ENCODE measurements around the gene CRYBG2.
"Not testable (repeated sequence)": the region's sequence is repeated elsewhere in the genome, so short reads cannot be mapped to it uniquely, and the experiment has no call there.

Gene CRYBG2

GRCh38 chr1:26384076-26384475, 30.1 kb upstream of the CRYBG2 start:
- CTCF ChIA-PET, result no interaction called here
- DNase-seq (ENCODE audit: extremely low spot score), result no peak

DNA sequence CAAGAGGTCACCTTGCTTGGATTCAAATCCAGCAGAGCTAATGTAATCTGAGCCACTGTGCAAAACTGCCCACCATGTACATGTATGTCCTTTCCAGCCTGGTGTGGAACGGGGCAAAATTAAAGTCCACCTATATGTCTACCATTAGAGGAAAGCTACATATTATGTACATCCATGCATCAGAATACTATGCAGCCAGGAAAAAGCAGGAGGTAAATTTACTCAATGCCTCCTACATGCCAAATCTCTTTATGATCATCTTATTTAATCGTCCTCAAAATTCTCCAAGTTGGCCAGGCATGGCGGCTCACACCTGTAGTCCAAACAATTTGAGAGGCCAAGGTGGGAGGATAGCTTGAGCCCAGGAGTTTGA, 24.9 kb upstream of the CRYBG2 start:
- no peak for TF ChIP-seq SP1 (IDR thresholded peaks at IDR 0.05)
- no peak for TF ChIP-seq FOXM1 (IDR thresholded peaks at IDR 0.05; ENCODE audit: borderline replicate concordance)
- no peak for TF ChIP-seq LEF1 (IDR thresholded peaks at IDR 0.05; ENCODE audit: borderline replicate concordance)
- TF ChIP-seq FOXK2 (IDR thresholded peaks at IDR 0.05), result no peak
- no peak for TF ChIP-seq NFRKB (IDR thresholded peaks at IDR 0.05)
- TF ChIP-seq ZNF384 (IDR thresholded peaks at IDR 0.05), result no peak
- TF ChIP-seq SUZ12 (IDR thresholded peaks at IDR 0.05), result no peak
- TF ChIP-seq HDGF (IDR thresholded peaks at IDR 0.05; ENCODE audit: borderline replicate concordance), result no peak
- no peak for TF ChIP-seq ARNT (IDR thresholded peaks at IDR 0.05)
- TF ChIP-seq CTBP1 (IDR thresholded peaks at IDR 0.05; ENCODE audit: borderline replicate concordance), result no peak
- TF ChIP-seq L3MBTL2 (conservative IDR thresholded peaks at IDR 0.05), result no peak
- ChIA-PET CTCF (interaction anchor here (2.8 kb wide), 1 partner anchor 15 kb away, joined by 9 read pairs; no protein-coding TSS in a partner anchor), POLR2A (no interaction called here)
- no peak for DNase-seq (ENCODE audit: extremely low spot score)

More at GRCh38 chr1:26384076-26384475, 30.1 kb upstream of the CRYBG2 start:
- POLR2A ChIA-PET, result no interaction called here
- TF ChIP-seq TARDBP (IDR thresholded peaks at IDR 0.05), result no peak
- TF ChIP-seq, protein P1, sequence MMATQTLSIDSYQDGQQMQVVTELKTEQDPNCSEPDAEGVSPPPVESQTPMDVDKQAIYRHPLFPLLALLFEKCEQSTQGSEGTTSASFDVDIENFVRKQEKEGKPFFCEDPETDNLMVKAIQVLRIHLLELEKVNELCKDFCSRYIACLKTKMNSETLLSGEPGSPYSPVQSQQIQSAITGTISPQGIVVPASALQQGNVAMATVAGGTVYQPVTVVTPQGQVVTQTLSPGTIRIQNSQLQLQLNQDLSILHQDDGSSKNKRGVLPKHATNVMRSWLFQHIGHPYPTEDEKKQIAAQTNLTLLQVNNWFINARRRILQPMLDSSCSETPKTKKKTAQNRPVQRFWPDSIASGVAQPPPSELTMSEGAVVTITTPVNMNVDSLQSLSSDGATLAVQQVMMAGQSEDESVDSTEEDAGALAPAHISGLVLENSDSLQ (IDR thresholded peaks at IDR 0.05), result no peak
- TF ChIP-seq LEF1 (IDR thresholded peaks at IDR 0.05; ENCODE audit: borderline replicate concordance), result no peak
- no peak for TF ChIP-seq ELF4 (IDR thresholded peaks at IDR 0.05)
- TF ChIP-seq SUZ12 (IDR thresholded peaks at IDR 0.05), result no peak
- TF ChIP-seq FOXK2 (IDR thresholded peaks at IDR 0.05), result no peak
- no peak for TF ChIP-seq ARNT (IDR thresholded peaks at IDR 0.05)
- no peak for TF ChIP-seq FOXA1 (IDR thresholded peaks at IDR 0.05)
- no peak for TF ChIP-seq HDGF (IDR thresholded peaks at IDR 0.05; ENCODE audit: borderline replicate concordance)
- no peak for TF ChIP-seq FOXM1 (IDR thresholded peaks at IDR 0.05; ENCODE audit: borderline replicate concordance)
- no peak for TF ChIP-seq NFRKB (IDR thresholded peaks at IDR 0.05)
- no peak for TF ChIP-seq L3MBTL2 (conservative IDR thresholded peaks at IDR 0.05)
- TF ChIP-seq ZNF384 (IDR thresholded peaks at IDR 0.05), result no peak
- TF ChIP-seq BHLHE40 (IDR thresholded peaks at IDR 0.05; ENCODE audit: borderline replicate concordance), result no peak
- TF ChIP-seq SP1 (IDR thresholded peaks at IDR 0.05), result no peak
- no peak for TF ChIP-seq CTBP1 (IDR thresholded peaks at IDR 0.05; ENCODE audit: borderline replicate concordance)

- TF ChIP-seq L3MBTL2 (conservative IDR thresholded peaks at IDR 0.05) (no peak), BHLHE40 (IDR thresholded peaks at IDR 0.05; ENCODE audit: borderline replicate concordance) (no peak), HDGF (IDR thresholded peaks at IDR 0.05; ENCODE audit: borderline replicate concordance) (no peak), TARDBP (IDR thresholded peaks at IDR 0.05) (no peak), NFRKB (IDR thresholded peaks at IDR 0.05) (no peak), SP1 (IDR thresholded peaks at IDR 0.05) (no peak), FOXM1 (IDR thresholded peaks at IDR 0.05; ENCODE audit: borderline replicate concordance) (no peak), ELF4 (IDR thresholded peaks at IDR 0.05) (no peak), LEF1 (IDR thresholded peaks at IDR 0.05; ENCODE audit: borderline replicate concordance) (no peak), FOXA1 (IDR thresholded peaks at IDR 0.05) (no peak), CTBP1 (IDR thresholded peaks at IDR 0.05; ENCODE audit: borderline replicate concordance) (no peak), ZNF384 (IDR thresholded peaks at IDR 0.05) (no peak), ARNT (IDR thresholded peaks at IDR 0.05) (no peak), FOXK2 (IDR thresholded peaks at IDR 0.05) (no peak)
- TF ChIP-seq, protein P1 (IDR thresholded peaks at IDR 0.05), result no peak
- DNase-seq (ENCODE audit: extremely low spot score), result no peak
- ChIA-PET CTCF (interaction anchor here (2.8 kb wide), 1 partner anchor 14 kb away, joined by 9 read pairs; no protein-coding TSS in a partner anchor), POLR2A (interaction anchor here (0.7 kb wide), 1 partner anchor 103 kb away, joined by 3 read pairs; no protein-coding TSS in a partner anchor)
Measured at GRCh38 chr1:26378088-26378878, 24.4 kb upstream of the CRYBG2 start.

DNA sequence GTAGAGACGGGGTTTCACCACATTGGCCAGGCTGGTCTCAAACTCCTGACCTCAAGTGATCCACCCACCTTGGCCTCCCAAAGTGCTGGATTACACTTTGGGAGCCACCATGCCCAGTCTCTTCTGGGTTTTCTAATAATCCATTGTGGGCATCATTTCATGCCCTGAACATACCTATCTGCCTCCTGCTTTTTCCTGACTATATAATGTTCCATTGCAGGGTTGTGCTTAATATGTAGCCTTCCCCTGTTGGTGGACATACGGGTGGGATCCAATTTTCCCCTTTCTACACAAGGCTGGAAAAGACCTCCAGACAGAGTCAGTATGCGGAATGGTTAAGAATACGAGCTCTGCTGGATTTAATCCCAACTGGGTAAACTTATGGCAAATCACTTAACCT, 22.1 kb upstream of the CRYBG2 start:
- POLR2A ChIA-PET, result no interaction called here

DNA sequence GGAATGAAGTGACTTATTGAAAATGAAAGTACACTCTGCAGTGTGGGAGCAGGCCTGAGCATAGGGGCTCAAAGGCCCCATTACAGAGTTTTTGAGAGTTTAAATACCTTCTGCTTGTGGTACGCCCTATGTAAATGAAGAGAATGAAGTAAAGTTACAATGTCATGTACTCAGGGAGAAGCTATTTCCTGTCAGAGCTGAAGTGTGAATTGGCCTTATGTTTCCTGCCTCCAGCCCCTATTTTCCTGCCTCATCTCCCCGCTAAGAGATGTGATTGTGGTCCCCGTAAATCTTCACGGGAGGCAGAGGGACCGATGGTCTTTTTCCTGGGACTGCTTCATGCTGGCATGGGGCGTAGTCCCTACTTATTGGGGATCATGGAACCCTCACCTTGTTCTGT, 21.2 kb upstream of the CRYBG2 start:
- TF ChIP-seq LEF1 (IDR thresholded peaks at IDR 0.05; ENCODE audit: borderline replicate concordance), result no peak
- TF ChIP-seq BHLHE40 (IDR thresholded peaks at IDR 0.05; ENCODE audit: borderline replicate concordance), result no peak
- TF ChIP-seq TARDBP (IDR thresholded peaks at IDR 0.05), result no peak
- TF ChIP-seq NFRKB (IDR thresholded peaks at IDR 0.05), result no peak
- TF ChIP-seq ARNT (IDR thresholded peaks at IDR 0.05), result no peak
- TF ChIP-seq, protein P1 (IDR thresholded peaks at IDR 0.05), result no peak
- TF ChIP-seq FOXA1 (IDR thresholded peaks at IDR 0.05), result no peak
- TF ChIP-seq ZNF384 (IDR thresholded peaks at IDR 0.05), result no peak
- TF ChIP-seq FOXM1 (IDR thresholded peaks at IDR 0.05; ENCODE audit: borderline replicate concordance), result no peak
- TF ChIP-seq CTBP1 (IDR thresholded peaks at IDR 0.05; ENCODE audit: borderline replicate concordance), result no peak
- no peak for TF ChIP-seq L3MBTL2 (conservative IDR thresholded peaks at IDR 0.05)
- TF ChIP-seq HDGF (IDR thresholded peaks at IDR 0.05; ENCODE audit: borderline replicate concordance), result no peak
- no peak for TF ChIP-seq ELF4 (IDR thresholded peaks at IDR 0.05)
- no peak for TF ChIP-seq SUZ12 (IDR thresholded peaks at IDR 0.05)
- no peak for TF ChIP-seq FOXK2 (IDR thresholded peaks at IDR 0.05)
- no peak for TF ChIP-seq SP1 (IDR thresholded peaks at IDR 0.05)
- DNase-seq (ENCODE audit: extremely low spot score), result no peak
- ChIA-PET CTCF (interaction anchor here (0.5 to 1.1 kb wide), 2 partner anchors 11 to 15 kb away, joined by 3 read pairs; no protein-coding TSS in a partner anchor), POLR2A (no interaction called here)

More for the DNA sequence above, 22.1 kb upstream of the CRYBG2 start:
- CTCF ChIA-PET, result interaction anchor here (1.1 kb wide), 1 partner anchor 12 kb away, joined by 3 read pairs; no protein-coding TSS in a partner anchor
- no peak for DNase-seq (ENCODE audit: extremely low spot score)
- TF ChIP-seq NFRKB (IDR thresholded peaks at IDR 0.05) (no peak), ARNT (IDR thresholded peaks at IDR 0.05) (no peak), FOXA1 (IDR thresholded peaks at IDR 0.05) (no peak), ZNF384 (IDR thresholded peaks at IDR 0.05) (no peak), FOXK2 (IDR thresholded peaks at IDR 0.05) (no peak), ELF4 (IDR thresholded peaks at IDR 0.05) (no peak), TARDBP (IDR thresholded peaks at IDR 0.05) (no peak), CTBP1 (IDR thresholded peaks at IDR 0.05; ENCODE audit: borderline replicate concordance) (no peak), SP1 (IDR thresholded peaks at IDR 0.05) (no peak)
- TF ChIP-seq, protein P1 (IDR thresholded peaks at IDR 0.05), result no peak

DNA sequence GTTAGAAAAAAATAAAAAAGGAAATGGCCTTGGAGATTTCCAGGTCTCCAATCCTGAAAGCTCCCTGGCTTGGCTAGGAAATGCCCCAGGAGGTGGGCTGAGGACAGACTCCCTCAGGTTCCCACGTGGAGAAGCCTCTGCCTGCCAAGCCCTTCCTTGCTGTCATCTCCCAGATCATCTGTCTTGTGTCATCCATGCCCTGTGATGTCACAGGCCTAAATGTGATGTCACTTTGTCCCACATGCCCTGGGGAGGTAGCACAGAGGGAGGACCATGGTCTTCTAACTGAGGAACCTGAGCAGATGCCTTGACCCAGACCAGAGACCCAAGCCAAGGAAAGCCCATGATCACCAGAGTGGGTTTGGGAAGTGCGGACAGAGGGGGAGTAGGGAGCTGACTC, 20.4 kb upstream of the CRYBG2 start:
- POLR2A ChIA-PET; DNase-seq (ENCODE audit: extremely low spot score): not testable (repeated sequence)
- CTCF ChIA-PET, result interaction anchor here (0.5 to 1.9 kb wide), 2 partner anchors 10 to 14 kb away, joined by 3 to 14 read pairs; no protein-coding TSS in a partner anchor
